HG03432 (cell line): Measurements from ENCODE around the gene NCAPH2.
"Not testable (repeated sequence)": the region's sequence is repeated elsewhere in the genome, so short reads cannot be mapped to it uniquely, and the experiment has no call there.

Experiments used
- ATAC-seq: cut with Tn5 transposase; IDR thresholded peaks from one replicate; pipeline ENCODE4 v1.9.1; 2021; ENCODE audit warnings: mild to moderate bottlenecking, moderate library complexity; ENCODE audit not compliant: unreplicated experiment

The NCAPH2 gene

DNA sequence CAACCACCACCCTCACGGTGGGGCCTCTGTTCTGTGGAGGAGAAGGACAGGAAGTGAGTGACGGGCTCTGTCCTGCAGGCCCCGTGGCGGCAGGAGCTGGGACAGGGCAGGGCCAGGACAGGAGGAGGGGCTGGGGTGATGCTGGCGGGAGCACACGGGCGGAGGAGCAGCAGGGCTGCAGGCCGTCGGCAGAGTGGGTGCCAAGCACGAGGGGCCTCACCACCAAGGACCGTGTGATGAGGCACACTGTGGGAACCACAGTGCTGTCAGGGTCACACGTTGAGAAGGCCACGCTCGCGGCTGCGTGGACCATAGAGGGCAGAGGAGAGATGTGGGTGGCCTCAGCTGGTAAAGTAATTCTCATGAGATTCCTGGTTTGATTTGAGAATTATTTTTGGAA, 8.9 kb downstream of the NCAPH2 start:
- no peak for ATAC-seq

DNA sequence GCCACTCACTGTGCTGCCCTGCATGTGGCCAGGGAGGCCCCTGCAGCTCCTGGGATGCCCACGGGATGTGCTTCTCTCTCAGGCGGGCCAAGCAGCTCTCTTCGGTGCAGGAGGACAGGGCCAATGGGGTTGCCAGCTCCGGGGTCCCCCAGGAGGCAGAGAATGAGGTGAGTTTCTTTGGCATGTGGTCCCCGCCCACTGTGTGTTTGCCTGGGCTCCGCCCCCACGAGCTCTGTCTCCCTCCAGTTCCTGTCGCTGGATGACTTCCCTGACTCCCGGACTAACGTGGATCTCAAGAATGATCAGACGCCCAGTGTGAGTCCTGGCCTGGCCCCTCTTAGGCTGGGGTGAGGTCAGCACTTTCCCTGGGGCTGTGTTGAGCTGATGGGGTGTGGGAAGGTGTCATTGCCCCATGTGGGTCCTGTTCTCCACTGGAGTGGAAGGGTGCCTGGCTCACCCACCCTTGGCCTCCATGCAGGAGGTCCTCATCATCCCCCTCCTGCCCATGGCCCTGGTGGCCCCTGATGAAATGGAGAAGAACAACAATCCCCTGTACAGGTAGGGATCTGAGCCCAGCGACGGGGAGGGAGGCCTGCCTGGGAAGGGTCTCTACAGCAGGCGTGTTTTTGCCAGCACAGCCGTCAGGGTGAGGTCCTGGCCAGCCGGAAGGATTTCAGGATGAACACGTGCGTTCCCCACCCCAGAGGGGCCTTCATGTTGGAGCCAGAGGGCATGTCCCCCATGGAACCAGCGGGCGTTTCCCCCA, 9.7 kb downstream of the NCAPH2 start:
- no peak for ATAC-seq

GRCh38 chr22:50518606-50519005, 10.6 kb downstream of the NCAPH2 start:
- no peak for ATAC-seq

GRCh38 chr22:50519151-50519550, 11.1 kb downstream of the NCAPH2 start:
- ATAC-seq = no peak

GRCh38 chr22:50520184-50520583, 12.2 kb downstream of the NCAPH2 start:
- not testable (repeated sequence) for ATAC-seq

DNA sequence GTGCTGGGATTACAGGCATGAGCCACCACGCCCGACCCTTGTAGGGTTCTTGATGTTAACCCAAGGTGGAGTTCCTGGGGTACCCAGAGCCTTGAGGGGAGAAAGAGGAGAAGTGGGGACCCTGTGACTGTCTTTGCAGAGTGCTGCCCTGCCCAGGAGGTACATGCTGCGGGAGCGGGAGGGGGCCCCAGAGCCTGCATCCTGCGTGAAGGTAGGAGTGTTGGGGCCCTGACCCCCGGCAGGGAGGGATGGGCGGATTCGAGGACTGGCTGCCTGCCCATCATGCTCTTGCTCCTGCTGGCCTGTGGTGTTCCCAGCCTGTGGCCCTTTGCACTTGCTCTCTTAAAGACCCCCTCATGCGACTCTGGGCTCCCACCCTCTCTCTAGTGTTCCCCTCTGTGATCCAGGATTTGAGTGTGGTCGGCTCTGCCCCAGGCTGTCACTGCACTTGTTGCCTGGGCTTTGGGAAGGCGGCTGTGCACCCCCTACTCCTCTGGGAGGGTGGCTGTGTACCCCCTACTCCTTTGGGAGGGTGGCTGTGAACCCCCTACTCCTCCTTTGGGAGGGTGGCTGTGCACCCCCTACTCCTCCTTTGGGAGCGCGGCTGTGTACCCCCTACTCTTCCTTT, 12.9 kb downstream of the NCAPH2 start:
- no peak for ATAC-seq

DNA sequence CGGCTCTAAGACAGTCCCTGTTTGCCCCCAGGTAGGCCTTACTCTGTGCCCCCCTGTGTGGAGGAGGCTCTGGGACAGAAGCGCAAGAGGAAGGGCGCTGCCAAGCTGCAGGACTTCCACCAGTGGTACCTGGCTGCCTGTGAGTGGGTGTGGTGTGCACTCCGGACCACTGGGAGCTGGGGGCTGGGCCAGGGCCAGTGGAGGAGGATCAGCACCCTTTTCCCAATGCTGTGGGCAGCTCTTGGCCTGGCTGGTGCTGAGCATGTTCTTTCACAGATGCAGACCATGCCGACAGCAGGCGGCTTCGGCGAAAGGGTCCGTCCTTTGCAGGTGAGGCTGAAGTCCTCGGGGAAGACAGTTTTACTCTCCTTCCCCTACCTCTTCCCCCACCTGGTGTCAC, 13.7 kb downstream of the NCAPH2 start:
- no peak for ATAC-seq

DNA sequence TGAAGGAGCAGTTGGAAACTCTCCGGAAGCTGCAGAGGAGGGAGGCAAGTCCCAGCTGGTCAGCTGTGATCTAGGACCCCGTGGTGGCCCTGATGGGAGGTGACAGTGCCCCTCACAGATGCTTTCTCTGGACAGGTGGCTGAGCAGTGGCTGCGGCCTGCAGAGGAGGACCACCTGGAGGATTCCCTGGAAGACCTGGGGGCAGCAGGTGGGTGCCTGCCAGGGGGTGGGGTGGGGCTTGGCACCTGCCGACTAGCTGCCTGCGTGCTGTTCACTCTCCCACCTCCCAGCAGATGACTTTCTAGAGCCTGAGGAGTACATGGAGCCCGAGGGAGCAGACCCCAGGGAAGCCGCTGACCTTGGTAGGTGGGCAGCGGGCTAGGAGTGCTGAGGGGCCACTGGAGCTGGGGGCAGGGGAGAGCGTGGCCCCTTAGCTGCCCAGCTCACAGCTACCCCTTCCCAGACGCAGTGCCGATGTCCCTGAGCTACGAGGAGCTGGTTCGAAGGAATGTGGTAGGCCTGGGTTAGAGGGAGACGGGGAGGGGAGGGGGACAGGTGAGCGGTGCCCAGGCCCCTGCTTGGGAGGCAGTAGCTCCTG, 14.3 kb downstream of the NCAPH2 start:
- no peak for ATAC-seq

DNA sequence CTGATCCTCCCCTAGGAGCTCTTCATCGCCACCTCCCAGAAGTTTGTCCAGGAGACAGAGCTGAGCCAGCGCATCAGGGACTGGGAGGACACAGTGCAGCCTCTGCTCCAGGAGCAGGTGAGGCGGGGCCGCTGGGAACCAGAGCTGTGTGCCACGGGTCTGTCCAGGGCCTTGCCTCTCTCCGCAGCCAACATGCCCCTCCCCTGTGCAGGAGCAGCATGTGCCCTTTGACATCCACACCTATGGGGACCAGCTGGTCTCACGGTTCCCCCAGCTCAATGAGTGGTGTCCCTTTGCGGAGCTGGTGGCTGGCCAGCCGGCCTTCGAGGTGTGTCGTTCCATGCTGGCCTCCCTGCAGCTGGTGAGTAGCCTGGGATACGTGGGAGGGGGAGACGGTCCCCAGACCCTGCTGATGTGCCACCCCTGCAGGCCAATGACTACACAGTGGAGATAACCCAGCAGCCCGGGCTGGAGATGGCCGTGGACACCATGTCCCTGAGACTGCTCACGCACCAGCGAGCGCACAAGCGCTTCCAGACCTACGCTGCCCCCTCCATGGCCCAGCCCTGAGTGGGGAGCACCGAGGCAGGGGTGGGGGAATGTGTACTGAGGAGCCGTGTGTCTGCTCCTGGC, 14.9 kb downstream of the NCAPH2 start:
- ATAC-seq = no peak

GRCh38 chr22:50523458-50523805, 15.4 kb downstream of the NCAPH2 start:
- ATAC-seq = no peak

DNA sequence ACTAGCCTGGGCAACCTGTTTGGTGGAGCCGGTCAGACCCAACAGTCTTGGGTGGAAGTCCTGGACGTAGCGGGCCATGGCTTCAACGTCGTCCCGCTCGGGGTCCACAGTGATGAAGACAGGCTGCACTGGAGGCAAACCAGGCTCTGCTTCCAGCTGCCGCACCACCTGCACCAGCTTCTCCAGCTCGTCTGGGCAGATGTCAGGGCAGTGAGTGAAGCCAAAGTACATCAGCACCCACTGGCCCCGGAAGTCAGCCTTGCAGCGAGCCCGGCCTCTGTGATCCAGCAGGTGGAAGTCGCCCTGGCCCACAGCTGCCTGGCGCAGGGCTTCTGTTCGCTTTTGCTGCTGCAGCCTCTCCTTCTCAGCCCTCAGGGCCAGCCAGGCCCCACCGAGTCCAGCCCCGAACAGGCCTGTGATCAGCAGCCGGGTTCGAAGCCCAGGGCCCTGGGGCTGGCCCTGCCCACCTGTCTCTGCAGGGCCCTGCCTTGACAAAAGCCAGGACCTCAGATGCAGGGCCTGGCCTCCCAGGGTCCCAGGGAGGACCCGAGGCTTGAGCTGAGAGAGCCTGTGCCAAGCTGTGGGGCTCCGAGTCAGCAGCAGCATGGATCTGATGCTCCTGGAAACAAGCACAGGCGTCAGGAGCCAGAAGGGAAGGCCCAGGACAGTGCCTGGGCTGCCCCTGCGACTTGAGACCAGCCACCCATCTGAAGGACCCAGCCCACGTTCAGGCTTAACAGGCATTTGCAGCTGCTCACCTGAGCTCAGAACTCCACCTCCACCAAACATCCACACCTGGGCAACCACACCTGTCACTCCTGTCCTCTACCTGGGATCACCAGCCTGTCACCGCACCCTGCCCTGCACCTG, 16.0 kb downstream of the NCAPH2 start:
- ATAC-seq = no peak

DNA sequence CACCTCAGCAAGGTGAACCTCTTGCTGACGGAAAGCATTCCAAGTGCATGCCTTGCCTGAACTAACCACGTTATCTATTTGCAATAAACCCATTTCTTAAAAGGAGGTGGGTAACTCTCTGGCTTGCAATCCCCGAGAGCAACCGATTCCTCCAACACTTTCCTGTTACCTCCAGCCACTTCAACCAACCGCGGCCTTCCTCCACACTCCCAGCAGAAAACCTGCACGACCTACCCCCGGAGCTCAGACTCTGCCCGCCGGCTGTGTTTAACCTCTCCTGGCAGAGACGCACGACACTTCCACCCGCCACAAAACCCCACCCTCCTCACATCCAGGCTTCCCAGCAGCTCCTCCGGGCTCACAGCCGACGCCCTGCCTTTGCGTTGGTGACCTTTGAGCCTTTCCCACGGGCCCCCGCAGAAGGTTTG, 16.7 kb downstream of the NCAPH2 start:
- ATAC-seq = no peak

DNA sequence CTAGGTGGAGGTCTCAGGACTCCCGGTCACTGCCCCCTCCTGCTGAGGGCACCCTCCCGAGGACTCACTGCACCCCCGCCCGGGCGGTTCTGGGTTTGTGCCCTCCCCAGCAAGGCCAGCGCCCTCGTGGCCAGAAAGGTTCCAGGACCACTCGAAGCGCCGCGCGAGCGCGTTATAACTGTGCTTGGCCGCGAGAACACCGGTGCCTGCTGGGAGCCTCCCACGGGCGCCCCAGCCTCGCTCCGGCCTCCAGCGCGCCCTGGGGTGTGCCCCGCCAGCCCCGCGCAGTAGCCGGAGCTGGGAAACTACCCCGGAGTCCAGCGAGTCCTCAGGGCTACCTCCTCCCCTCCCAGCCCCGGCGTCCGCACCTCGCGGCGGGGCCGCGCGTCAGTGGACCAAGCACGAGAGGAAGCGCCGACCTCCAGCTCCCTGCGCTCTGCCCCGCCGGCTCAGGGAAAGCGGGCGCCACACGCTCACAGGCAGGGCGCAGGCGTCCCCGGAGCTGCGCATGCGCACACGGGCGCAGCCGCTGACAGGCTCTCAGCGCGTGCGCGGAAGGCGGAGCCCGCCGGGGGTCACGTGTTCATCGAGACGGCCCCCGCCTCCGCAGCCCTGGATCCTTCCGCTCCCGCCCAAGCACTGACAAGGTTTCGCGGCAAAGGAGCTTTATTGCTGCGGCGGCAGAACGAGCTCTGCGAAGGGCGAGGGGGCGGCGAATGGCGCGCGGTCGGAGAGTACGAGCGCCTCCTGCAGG, 17.3 kb downstream of the NCAPH2 start, which contains the start of gene SCO2:
Gene SCO2, minus strand, starts transcription at position 495 of the 754 bp plus-strand sequence. CDS start 1,187 bp downstream, outside the sequence.
- peak; percentile 37 for ATAC-seq

DNA sequence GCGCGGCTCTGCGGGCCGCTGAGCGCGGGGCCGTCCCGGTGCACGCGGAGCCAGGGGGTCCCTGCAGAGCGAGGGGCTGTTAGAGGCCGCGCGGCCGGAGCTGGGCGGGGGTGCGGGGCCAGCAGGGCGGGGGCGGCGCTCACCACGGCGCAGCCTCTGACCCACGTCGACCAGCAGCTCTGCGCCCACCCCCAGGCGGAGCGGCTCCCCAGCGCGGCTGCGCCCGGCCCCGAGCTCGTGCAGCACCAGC, 17.8 kb downstream of the NCAPH2 start:
- ATAC-seq = no peak

DNA sequence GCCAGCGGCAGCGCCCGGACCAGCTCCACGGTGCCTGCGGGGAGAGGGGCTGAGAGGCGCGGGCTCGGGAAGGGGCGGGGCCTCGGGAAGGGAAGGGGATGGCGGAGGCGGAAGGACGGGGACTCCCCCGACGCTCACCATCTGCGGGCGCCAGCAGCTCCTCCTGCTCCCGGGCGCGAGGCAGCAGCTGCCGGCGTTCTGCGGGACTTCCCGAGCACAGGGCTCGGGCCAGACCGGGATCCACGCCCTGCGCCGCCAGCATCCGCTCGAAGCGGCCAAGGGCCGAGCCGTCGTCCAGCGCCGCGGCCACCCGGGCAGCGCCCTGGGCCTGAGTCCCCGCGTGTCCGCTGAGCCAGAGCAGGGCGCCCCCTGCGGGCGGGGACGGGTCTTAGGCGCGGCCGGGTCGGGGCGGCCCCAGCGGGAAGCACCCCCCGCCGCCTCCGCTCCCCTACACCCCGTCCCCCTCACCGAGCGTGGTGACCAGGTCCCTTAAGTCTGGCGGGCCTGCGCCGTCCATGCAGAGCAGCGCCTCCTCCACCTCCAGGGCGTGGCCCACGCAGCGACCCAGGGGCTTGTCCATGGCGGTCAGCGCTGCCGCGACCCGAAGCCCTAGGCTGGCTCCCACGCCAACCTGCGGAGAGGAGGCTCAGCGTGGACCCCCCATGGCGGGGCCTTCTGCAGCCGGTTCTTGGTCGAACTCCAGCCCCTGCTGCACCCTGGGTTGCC, 18.2 kb downstream of the NCAPH2 start:
- ATAC-seq = peak; percentile 34

GRCh38 chr22:50526834-50527801, 19.1 kb downstream of the NCAPH2 start:
- ATAC-seq = no peak

DNA sequence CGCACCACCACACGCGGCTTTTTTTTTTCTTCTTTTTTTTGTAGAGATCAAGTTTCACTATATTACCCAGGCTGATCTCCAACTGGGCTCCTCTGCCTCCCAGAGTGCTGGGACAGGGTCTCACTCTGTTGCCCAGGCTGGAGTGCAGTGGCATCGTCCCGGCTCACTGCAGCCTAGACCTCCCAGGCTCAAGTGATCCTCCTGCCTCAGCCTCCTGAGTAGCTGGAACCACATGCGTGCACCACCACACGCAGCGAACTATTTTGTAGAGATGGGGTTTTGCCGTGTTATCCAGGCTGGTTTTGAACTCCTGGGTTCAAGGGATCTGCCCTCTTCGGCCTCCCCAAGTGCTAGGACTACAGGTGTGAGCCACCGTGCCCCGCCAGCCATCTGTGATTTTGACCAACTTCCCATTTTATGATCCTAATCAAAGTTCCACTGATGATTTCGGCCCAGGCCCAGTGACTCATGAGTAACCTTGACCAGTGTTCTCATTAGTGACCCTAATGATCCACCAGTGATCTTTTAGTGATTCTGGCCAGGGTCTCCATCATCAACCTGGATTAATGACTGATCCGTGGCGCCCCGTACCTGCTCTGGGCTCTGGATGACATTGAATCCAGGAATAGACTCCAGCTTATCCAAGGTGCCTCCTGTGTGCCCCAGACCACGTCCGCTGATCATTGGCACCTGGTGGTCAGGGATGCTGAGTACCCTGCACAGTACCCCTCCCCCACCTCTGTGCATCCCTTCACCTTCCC, 20.1 kb downstream of the NCAPH2 start:
- ATAC-seq = no peak
